ENCODE results near the gene CNTN1. TPM values are rescaled to one million over a fixed set of nuclear protein-coding genes. Genes with fewer than 3 reads are reported as not detected.
A peak's percentile ranks its signal among the peaks of the same experiment; 100 is the strongest.

The CNTN1 gene
- total RNA-seq, 2 donors from 2014 or later: 16.3 to 33.6 TPM

GRCh38 chr12:40655451-40655850 is 36.8 kb upstream of the CNTN1 start:
- Histone ChIP-seq H3K9me3 (no peaks in the 10 kb centered on the region), H3K27ac (no peak overlapping the region), H3K4me3 (no peak overlapping the region), H3K36me3 (no peaks in the 10 kb centered on the region), H3K27me3 (replicated peaks; ENCODE audit: insufficient read depth) (no peaks in the 10 kb centered on the region), H3K4me1 (replicated peaks) (no peaks in the 10 kb centered on the region)
- TF ChIP-seq CTCF (IDR thresholded peaks at IDR 0.05): no peak
- no peak for TF ChIP-seq POLR2AphosphoS5 (IDR thresholded peaks at IDR 0.05)
- TF ChIP-seq POLR2A (IDR thresholded peaks at IDR 0.05): no peak
- WGBS: 80% methylated on average over 1 of the region's 1 CpG
- intact Hi-C loops (cut with DNase I): no loop called here
- no peak for DNase-seq (ENCODE audit: low spot score)

- H3K9me3 ChIP-seq: no peaks in the 10 kb centered on the region
- TF ChIP-seq POLR2AphosphoS5 (IDR thresholded peaks at IDR 0.05) (no peak), CTCF (IDR thresholded peaks at IDR 0.05) (no peak), POLR2A (IDR thresholded peaks at IDR 0.05) (no peak)
- no peak for DNase-seq (ENCODE audit: low spot score)
- WGBS: 92% methylated on average over 4 of the region's 4 CpGs
- H3K27me3 ChIP-seq (replicated peaks; ENCODE audit: insufficient read depth): no peaks in the 10 kb centered on the region
- no peaks in the 10 kb centered on the region for H3K4me1 ChIP-seq (replicated peaks)
- intact Hi-C loops (cut with DNase I): no loop called here
- H3K4me3 ChIP-seq: no peak overlapping the region
- H3K36me3 ChIP-seq: no peaks in the 10 kb centered on the region
- H3K27ac ChIP-seq: no peak overlapping the region
Observed at GRCh38 chr12:40662366-40662765, 29.9 kb upstream of the CNTN1 start.

DNA sequence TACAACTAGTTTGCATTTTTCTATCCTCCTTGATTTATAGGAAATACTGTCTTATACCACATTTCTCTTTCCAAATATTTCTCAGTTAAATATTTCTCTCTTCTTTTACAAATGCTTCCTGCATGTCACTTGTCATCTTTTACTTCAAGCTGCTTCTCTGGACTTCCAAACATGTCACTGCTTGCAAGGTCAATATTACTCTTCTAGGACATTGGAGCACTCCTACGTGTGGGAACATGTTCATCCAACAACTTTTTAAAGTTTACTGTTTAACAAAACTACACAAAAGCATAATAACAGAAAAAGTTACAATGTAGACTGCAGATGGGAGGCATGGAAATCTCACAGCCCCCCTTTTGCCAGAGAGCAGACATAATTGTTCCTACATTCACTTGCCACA is 28.5 kb upstream of the CNTN1 start:
- no peak overlapping the region for H3K27ac ChIP-seq
- H3K4me1 ChIP-seq (replicated peaks): no peaks in the 10 kb centered on the region
- no peaks in the 10 kb centered on the region for H3K9me3 ChIP-seq
- H3K4me3 ChIP-seq: no peak overlapping the region
- DNase-seq (ENCODE audit: low spot score): peak; percentile 19
- intact Hi-C loops (cut with DNase I): no loop called here
- H3K27me3 ChIP-seq (replicated peaks; ENCODE audit: insufficient read depth): no peaks in the 10 kb centered on the region
- H3K36me3 ChIP-seq: no peaks in the 10 kb centered on the region
- 39% methylated on average over 1 of the region's 1 CpG for WGBS
- TF ChIP-seq CTCF (IDR thresholded peaks at IDR 0.05) (no peak), POLR2AphosphoS5 (IDR thresholded peaks at IDR 0.05) (no peak), POLR2A (IDR thresholded peaks at IDR 0.05) (no peak)

- intact Hi-C loops (cut with DNase I): no loop called here
- H3K27ac ChIP-seq: no peak overlapping the region
- no peaks in the 10 kb centered on the region for H3K27me3 ChIP-seq (replicated peaks; ENCODE audit: insufficient read depth)
- no peaks in the 10 kb centered on the region for H3K36me3 ChIP-seq
- 55% methylated on average over 1 of the region's 1 CpG for WGBS
- H3K4me1 ChIP-seq (replicated peaks): no peaks in the 10 kb centered on the region
- DNase-seq (ENCODE audit: low spot score): no peak
- no peak overlapping the region for H3K4me3 ChIP-seq
- TF ChIP-seq POLR2A (IDR thresholded peaks at IDR 0.05) (no peak), CTCF (IDR thresholded peaks at IDR 0.05) (no peak), POLR2AphosphoS5 (IDR thresholded peaks at IDR 0.05) (no peak)
- H3K9me3 ChIP-seq: no peaks in the 10 kb centered on the region
Observed at GRCh38 chr12:40668099-40668529, 24.1 kb upstream of the CNTN1 start.

DNA sequence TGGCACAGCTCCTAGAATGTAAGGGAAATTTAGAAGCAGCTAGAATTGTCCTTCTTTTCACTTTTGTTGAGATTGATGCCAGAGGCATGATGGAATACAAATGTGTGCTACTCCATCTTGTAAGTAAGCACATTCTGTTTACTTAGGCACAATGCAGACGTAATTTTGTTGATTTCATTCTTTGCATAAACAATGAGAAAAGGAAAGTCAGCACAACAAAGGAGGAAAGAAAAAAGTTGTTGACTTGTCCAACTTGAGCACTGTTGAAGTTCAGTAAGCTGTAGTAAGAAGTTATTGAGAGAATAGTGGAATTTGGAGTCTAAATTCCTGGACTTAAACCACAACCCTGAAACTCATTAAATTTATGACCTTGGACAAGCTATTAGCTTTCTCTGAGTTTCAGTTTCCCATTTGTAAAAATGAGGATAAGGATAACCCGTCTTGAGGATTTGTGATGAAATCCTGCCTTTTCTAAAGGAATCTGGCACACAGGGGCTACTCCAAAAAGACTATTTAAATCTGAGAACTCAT is 19.4 kb upstream of the CNTN1 start:
- TF ChIP-seq POLR2AphosphoS5 (IDR thresholded peaks at IDR 0.05) (no peak), CTCF (IDR thresholded peaks at IDR 0.05) (no peak), POLR2A (IDR thresholded peaks at IDR 0.05) (no peak)
- H3K36me3 ChIP-seq: no peaks in the 10 kb centered on the region
- DNase-seq (ENCODE audit: low spot score): no peak
- H3K4me3 ChIP-seq: no peak overlapping the region
- H3K4me1 ChIP-seq (replicated peaks): no peaks in the 10 kb centered on the region
- H3K27ac ChIP-seq: no peak overlapping the region
- H3K9me3 ChIP-seq: no peaks in the 10 kb centered on the region
- no peaks in the 10 kb centered on the region for H3K27me3 ChIP-seq (replicated peaks; ENCODE audit: insufficient read depth)
- intact Hi-C loops (cut with DNase I): no loop called here
- WGBS: 19% methylated on average over 2 of the region's 2 CpGs

Measured in prostate gland (tissue), 2 donors.